A549 (cell line): ENCODE results near the gene CIDEA. TPM values are rescaled to one million over a fixed set of nuclear protein-coding genes. Genes with fewer than 3 reads are reported as not detected.

Experiments
- ATAC-seq, 2 experiments: fragments of 200-7000 bp in 1 of 2; fragments of >200 bp in 1 of 2; cut with Nextera tagmentation in 1 of 2; cut with Tn5 transposase in 1 of 2; 3 replicates each; pipeline versions ENCODE4 v1.8.0 to v1.9.1; 2018 to 2020; ENCODE audit warnings: mild to moderate bottlenecking in 1 of 2, moderate library complexity in 1 of 2
- CTCF ChIA-PET: fragments of 300-600 bp; sonication (Branson Sonifier 250); formaldehyde crosslinking; extraction: SDS; loops from one replicate; lab custom pipeline; 2021; ENCODE audit warnings: antibody characterized with exemption, inconsistent platforms; lab: Yijun Ruan, JAX
- POLR2A ChIA-PET: fragments of 350-600 bp; formaldehyde crosslinking; extraction: SDS; loops from one replicate; lab custom pipeline; 2021; ENCODE audit warnings: antibody characterized with exemption, inconsistent platforms; lab: Yijun Ruan, JAX
- DNase-seq, 2 experiments: peaks; one replicate each; pipeline versions ENCODE4 v3.0.0 to v3.0.0-alpha.2; 2011 to 2016; ENCODE audit warnings: low read depth in 1 of 2, low spot score in 1 of 2
- FAIRE-seq: peaks from 2 replicates; lab custom pipeline; 2011; peaks lifted over from hg19 to GRCh38; lab: Jason Lieb, UNC
- H3K27ac ChIP-seq, 2 experiments: fragments of >200 bp; sonication (Bioruptor Twin); formaldehyde crosslinking; 3 replicates each; pipeline ENCODE4 v1.5.1; 2016 to 2017
- H3K4me1 ChIP-seq: fragments of >200 bp; sonication (Bioruptor Twin); formaldehyde crosslinking; 3 replicates; pipeline ENCODE4 v1.6.1; 2016
- H3K4me2 ChIP-seq: fragments of >200 bp; sonication (Bioruptor Twin); formaldehyde crosslinking; 3 replicates; pipeline ENCODE4 v1.6.1; 2016
- H3K4me3 ChIP-seq: fragments of >200 bp; sonication (Bioruptor Twin); formaldehyde crosslinking; 3 replicates; pipeline ENCODE4 v1.5.1; 2016
- H3K9me3 ChIP-seq: fragments of >200 bp; sonication (Bioruptor Twin); formaldehyde crosslinking; 3 replicates; pipeline ENCODE4 v1.6.1; 2016
- EP300 ChIP-seq, 2 experiments: fragments of >200 bp; sonication (Bioruptor Twin); formaldehyde crosslinking; IDR thresholded peaks; 2 replicates in 1 of 2; 3 replicates in 1 of 2; pipeline ENCODE4 v1.6.1; 2016 to 2017
- GATA3 ChIP-seq: IDR thresholded peaks from 2 replicates; pipeline ENCODE4 v1.6.1; 2012; ENCODE audit warnings: borderline replicate concordance
- HOXB13 ChIP-seq: fragments of 250-450 bp; sonication (Bioruptor Pico); IDR thresholded peaks from 2 replicates; pipeline ENCODE4 v1.5.0; 2020; ENCODE audit warnings: low read depth, mild to moderate bottlenecking, moderate library complexity
- KDM5A ChIP-seq: fragments of 200-600 bp; sonication (generic); IDR thresholded peaks from 2 replicates; pipeline ENCODE4 v1.6.1; 2016; ENCODE audit warnings: antibody characterized with exemption, mild to moderate bottlenecking
- MAFK ChIP-seq: fragments of 450-650 bp; IDR thresholded peaks from 2 replicates; pipeline ENCODE4 v1.6.1; 2014; ENCODE audit not compliant: partially characterized antibody
- MAX ChIP-seq: IDR thresholded peaks from 2 replicates; pipeline ENCODE4 v1.6.1; 2012
- NPAS2 ChIP-seq: fragments of 250-450 bp; sonication (Bioruptor Pico); IDR thresholded peaks from 2 replicates; pipeline ENCODE4 v1.8.0; 2022; ENCODE audit warnings: mild to moderate bottlenecking, moderate library complexity, borderline replicate concordance
- RARB ChIP-seq: fragments of 250-450 bp; sonication (Bioruptor Pico); IDR thresholded peaks from 2 replicates; pipeline ENCODE4 v1.8.0; 2021; ENCODE audit warnings: mild to moderate bottlenecking, moderate library complexity
- RFX5 ChIP-seq: fragments of 450-650 bp; IDR thresholded peaks from 2 replicates; pipeline ENCODE4 v1.7.1; 2014; ENCODE audit warnings: antibody characterized with exemption, mild to moderate bottlenecking, moderate library complexity
- RNF2 ChIP-seq: fragments of 200-600 bp; sonication (generic); IDR thresholded peaks from 2 replicates; pipeline ENCODE4 v1.6.1; 2016; ENCODE audit warnings: low read depth, mild to moderate bottlenecking, antibody characterized with exemption, moderate library complexity, borderline replicate concordance
- SMC3 ChIP-seq: fragments of >200 bp; sonication (Bioruptor Twin); formaldehyde crosslinking; IDR thresholded peaks from 3 replicates; pipeline ENCODE4 v1.6.1; 2018; ENCODE audit warnings: inconsistent platforms
- TFCP2L1 ChIP-seq: fragments of 250-450 bp; sonication (Bioruptor Pico); IDR thresholded peaks from 2 replicates; pipeline ENCODE4 v1.5.0; 2021; ENCODE audit warnings: mild to moderate bottlenecking
- TP53 ChIP-seq: fragments of 250-450 bp; sonication (Bioruptor Pico); IDR thresholded peaks from 2 replicates; pipeline ENCODE4 v1.5.0; 2021; ENCODE audit warnings: mild to moderate bottlenecking, moderate library complexity
- ZFP36 ChIP-seq: fragments of 450-650 bp; IDR thresholded peaks from 2 replicates; pipeline ENCODE4 v1.6.1; 2014; ENCODE audit warnings: borderline replicate concordance; ENCODE audit not compliant: partially characterized antibody
- ZSCAN20 ChIP-seq: fragments of 250-450 bp; sonication (Bioruptor Pico); IDR thresholded peaks from 2 replicates; pipeline ENCODE4 v1.8.0; 2022; ENCODE audit warnings: mild to moderate bottlenecking, moderate library complexity
- WGBS: methylation state at CpG from one replicate; pipeline ENCODE4 v1.1.6; 2017; ENCODE audit errors: missing lambda C conversion rate; 5-methylcytosine and 5-hydroxymethylcytosine counted together
- polyA plus RNA-seq, 4 experiments: library from polyadenylated mRNA; depleted of rRNA in 3 of 4; stranded (reverse); fragments of >200 nt; fragmentation: RNase III in 1 of 4; extraction: RNeasy Plus Mini Kit Qiagen cat#74134 plus additional on column Dnase treatment in 1 of 4; gene quantifications; 2 replicates in 3 of 4; 3 replicates in 1 of 4; pipeline ENCODE4 v1.2.3, GENCODE V29; 2011 to 2017
- TF ChIP-seq, protein P1 (sequence below): fragments of >200 bp; sonication (Bioruptor Twin); formaldehyde crosslinking; IDR thresholded peaks from 2 replicates; pipeline ENCODE4 v1.6.1; 2016
- TF ChIP-seq, protein P2 (sequence below): fragments of 150-350 bp; IDR thresholded peaks from 2 replicates; pipeline ENCODE4 v1.6.1; 2014; ENCODE audit warnings: low read depth, mild to moderate bottlenecking, low read length
- TF ChIP-seq, protein P3 (sequence below): fragments of 200-600 bp; sonication (generic); IDR thresholded peaks from 2 replicates; pipeline ENCODE4 v1.6.1; 2016; ENCODE audit warnings: antibody characterized with exemption, mild to moderate bottlenecking, moderate library complexity

CIDEA gene
- polyA plus RNA-seq, 2 of the 4 experiments (the other 2 are of a cell fraction): not detected

DNA sequence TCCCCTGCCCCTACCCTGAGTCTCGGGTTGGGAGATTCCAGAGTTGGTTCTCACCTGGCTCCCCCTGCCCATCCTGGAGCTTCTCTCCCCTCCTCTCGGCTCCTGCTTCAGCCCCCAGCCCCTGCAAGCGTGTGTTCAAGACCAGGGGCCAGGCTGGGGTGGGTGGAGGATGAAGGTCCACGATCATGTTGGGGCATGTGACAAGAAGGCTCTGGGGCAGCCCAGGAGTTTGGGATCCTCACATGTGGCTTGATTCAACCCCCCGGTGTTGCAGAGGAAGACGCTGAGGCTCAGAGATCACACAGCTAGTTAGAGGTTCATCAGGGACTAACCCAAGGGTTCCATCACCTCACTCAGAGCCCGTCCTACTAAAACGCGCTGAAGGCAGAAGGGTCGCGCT lies 39.7 kb downstream of the CIDEA start:
- Histone ChIP-seq H3K4me1 (peaks cover under 1% of the 10 kb centered on the region; the same call in 2 of the 3 replicates), H3K4me2 (no peak overlapping the region), H3K9me3 (no peaks in the 10 kb centered on the region), H3K27ac (no peak overlapping the region), H3K4me3 (no peak overlapping the region)
- no peak for FAIRE-seq
- DNase-seq: no peak
- ChIA-PET POLR2A (no interaction called here), CTCF (interaction anchor here (0.6 to 4.8 kb wide), 2 partner anchors 13 to 22 kb away, joined by 3 to 20 read pairs; no protein-coding TSS in a partner anchor)
- no peak for ATAC-seq
- TF ChIP-seq TFCP2L1 (no peak), SMC3 (no peak), ZFP36 (no peak), RNF2 (no peak), RFX5 (no peak), MAX (no peak), MAFK (no peak), GATA3 (no peak), ZSCAN20 (CRISPR knock-in tag) (no peak), HOXB13 (CRISPR knock-in tag) (no peak), RARB (CRISPR knock-in tag) (no peak), EP300 (IDR thresholded peaks at IDR 0.05) (no peak)
- TF ChIP-seq, protein P1, sequence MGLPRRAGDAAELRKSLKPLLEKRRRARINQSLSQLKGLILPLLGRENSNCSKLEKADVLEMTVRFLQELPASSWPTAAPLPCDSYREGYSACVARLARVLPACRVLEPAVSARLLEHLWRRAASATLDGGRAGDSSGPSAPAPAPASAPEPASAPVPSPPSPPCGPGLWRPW: no peak
- TF ChIP-seq, protein P2, sequence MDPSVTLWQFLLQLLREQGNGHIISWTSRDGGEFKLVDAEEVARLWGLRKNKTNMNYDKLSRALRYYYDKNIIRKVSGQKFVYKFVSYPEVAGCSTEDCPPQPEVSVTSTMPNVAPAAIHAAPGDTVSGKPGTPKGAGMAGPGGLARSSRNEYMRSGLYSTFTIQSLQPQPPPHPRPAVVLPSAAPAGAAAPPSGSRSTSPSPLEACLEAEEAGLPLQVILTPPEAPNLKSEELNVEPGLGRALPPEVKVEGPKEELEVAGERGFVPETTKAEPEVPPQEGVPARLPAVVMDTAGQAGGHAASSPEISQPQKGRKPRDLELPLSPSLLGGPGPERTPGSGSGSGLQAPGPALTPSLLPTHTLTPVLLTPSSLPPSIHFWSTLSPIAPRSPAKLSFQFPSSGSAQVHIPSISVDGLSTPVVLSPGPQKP: no peak
- WGBS: 60% methylated on average over 7 of the region's 11 CpGs

GRCh38 chr18:12295389-12296086 lies 41.4 kb downstream of the CIDEA start:
- no peaks in the 10 kb centered on the region for H3K9me3 ChIP-seq
- ChIA-PET CTCF (interaction anchor here (0.8 to 4.8 kb wide), 4 partner anchors 11 to 57 kb away, joined by 3 to 20 read pairs (median 7); no protein-coding TSS in a partner anchor), POLR2A (no interaction called here)
- H3K4me2 ChIP-seq: no peak overlapping the region
- DNase-seq (no peak), FAIRE-seq (no peak), ATAC-seq (no peak)
- WGBS: 74% methylated on average over 12 of the region's 18 CpGs
- TF ChIP-seq, protein P3, sequence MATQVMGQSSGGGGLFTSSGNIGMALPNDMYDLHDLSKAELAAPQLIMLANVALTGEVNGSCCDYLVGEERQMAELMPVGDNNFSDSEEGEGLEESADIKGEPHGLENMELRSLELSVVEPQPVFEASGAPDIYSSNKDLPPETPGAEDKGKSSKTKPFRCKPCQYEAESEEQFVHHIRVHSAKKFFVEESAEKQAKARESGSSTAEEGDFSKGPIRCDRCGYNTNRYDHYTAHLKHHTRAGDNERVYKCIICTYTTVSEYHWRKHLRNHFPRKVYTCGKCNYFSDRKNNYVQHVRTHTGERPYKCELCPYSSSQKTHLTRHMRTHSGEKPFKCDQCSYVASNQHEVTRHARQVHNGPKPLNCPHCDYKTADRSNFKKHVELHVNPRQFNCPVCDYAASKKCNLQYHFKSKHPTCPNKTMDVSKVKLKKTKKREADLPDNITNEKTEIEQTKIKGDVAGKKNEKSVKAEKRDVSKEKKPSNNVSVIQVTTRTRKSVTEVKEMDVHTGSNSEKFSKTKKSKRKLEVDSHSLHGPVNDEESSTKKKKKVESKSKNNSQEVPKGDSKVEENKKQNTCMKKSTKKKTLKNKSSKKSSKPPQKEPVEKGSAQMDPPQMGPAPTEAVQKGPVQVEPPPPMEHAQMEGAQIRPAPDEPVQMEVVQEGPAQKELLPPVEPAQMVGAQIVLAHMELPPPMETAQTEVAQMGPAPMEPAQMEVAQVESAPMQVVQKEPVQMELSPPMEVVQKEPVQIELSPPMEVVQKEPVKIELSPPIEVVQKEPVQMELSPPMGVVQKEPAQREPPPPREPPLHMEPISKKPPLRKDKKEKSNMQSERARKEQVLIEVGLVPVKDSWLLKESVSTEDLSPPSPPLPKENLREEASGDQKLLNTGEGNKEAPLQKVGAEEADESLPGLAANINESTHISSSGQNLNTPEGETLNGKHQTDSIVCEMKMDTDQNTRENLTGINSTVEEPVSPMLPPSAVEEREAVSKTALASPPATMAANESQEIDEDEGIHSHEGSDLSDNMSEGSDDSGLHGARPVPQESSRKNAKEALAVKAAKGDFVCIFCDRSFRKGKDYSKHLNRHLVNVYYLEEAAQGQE: no peak
- TF ChIP-seq GATA3 (no peak), TP53 (CRISPR knock-in tag) (no peak), SMC3 (no peak)
- no peaks in the 10 kb centered on the region for H3K4me1 ChIP-seq
- no peak overlapping the region for H3K4me3 ChIP-seq
- no peak overlapping the region for H3K27ac ChIP-seq

DNA sequence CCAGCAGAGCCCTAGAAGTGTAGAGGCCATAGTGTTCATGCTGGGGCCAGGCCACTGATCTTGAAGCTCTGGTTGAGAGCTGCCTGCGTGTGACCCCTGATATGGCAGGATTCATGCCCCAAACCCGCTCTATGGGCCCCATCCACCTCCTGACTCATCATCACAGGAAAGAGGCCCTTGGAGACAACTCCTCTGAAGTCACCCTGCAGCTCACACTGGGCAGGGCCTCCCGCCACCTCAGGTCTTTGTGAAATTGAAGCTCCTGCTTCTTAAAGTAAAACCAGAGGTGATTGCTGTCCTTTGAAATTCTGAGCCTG lies 41.9 kb downstream of the CIDEA start:
- H3K4me1 ChIP-seq: no peaks in the 10 kb centered on the region
- no peak overlapping the region for H3K4me3 ChIP-seq
- ChIA-PET CTCF (interaction anchor here (2.2 to 4.8 kb wide), 2 partner anchors 24 to 32 kb away, joined by 11 to 20 read pairs; no protein-coding TSS in a partner anchor), POLR2A (interaction anchor here (1.0 kb wide), 1 partner anchor 8 kb away, joined by 4 read pairs; no protein-coding TSS in a partner anchor)
- ATAC-seq (no peak; a peak in 1 of 6 replicates), DNase-seq (no peak), FAIRE-seq (no peak)
- H3K4me2 ChIP-seq: no peak overlapping the region
- 85% methylated on average over 2 of the region's 3 CpGs for WGBS
- TF ChIP-seq TFCP2L1 (no peak), NPAS2 (CRISPR knock-in tag) (no peak), MAFK (no peak), KDM5A (no peak)
- TF ChIP-seq, protein P1: no peak
- H3K27ac ChIP-seq: no peak overlapping the region
- H3K9me3 ChIP-seq: no peaks in the 10 kb centered on the region
